GM12874 (cell line): ENCODE measurements around the gene GALNS.

Experiments
- TF ChIP-seq, protein P1 (sequence below): IDR thresholded peaks from 2 replicates; pipeline ENCODE4 v1.5.1; 2011; ENCODE audit warnings: low read depth, mild to moderate bottlenecking, control low read depth, low read length, moderate library complexity; ENCODE audit not compliant: insufficient read depth

The GALNS gene

GRCh38 chr16:88878356-88878755 is 21.6 kb upstream of the GALNS start:
- TF ChIP-seq, protein P1, sequence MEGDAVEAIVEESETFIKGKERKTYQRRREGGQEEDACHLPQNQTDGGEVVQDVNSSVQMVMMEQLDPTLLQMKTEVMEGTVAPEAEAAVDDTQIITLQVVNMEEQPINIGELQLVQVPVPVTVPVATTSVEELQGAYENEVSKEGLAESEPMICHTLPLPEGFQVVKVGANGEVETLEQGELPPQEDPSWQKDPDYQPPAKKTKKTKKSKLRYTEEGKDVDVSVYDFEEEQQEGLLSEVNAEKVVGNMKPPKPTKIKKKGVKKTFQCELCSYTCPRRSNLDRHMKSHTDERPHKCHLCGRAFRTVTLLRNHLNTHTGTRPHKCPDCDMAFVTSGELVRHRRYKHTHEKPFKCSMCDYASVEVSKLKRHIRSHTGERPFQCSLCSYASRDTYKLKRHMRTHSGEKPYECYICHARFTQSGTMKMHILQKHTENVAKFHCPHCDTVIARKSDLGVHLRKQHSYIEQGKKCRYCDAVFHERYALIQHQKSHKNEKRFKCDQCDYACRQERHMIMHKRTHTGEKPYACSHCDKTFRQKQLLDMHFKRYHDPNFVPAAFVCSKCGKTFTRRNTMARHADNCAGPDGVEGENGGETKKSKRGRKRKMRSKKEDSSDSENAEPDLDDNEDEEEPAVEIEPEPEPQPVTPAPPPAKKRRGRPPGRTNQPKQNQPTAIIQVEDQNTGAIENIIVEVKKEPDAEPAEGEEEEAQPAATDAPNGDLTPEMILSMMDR, result no peak

- TF ChIP-seq, protein P1, result no peak
These were observed 21.0 kb upstream of the GALNS start for GRCh38 chr16:88877564-88878289.

GRCh38 chr16:88876942-88877526 is 20.3 kb upstream of the GALNS start:
- TF ChIP-seq, protein P1, result no peak

DNA sequence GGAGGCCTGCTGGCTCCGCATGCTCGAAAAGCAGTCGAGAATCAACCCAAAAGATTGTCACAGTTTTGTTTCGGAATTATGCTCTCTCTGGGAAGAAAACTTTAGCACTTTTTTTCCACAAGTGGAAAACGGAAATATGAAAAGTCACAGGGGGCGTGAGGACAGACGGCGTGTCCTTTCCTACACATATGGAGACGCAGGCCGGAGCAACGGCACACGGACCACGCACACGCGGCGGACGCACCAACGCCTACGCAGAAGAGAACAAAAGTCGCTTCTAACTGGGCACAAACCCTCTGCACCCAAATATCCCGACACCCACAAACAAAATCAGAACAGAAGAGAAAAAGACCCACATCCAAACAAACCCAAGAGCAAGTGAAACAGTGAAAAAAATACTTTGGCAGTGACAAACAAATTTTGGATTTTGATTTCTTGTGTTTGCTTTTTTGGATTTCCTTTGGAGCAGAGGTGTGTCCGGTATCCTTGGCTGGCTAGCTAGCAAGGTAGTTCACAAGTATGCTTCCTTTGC is 19.0 kb upstream of the GALNS start:
- TF ChIP-seq, protein P1, result no peak

DNA sequence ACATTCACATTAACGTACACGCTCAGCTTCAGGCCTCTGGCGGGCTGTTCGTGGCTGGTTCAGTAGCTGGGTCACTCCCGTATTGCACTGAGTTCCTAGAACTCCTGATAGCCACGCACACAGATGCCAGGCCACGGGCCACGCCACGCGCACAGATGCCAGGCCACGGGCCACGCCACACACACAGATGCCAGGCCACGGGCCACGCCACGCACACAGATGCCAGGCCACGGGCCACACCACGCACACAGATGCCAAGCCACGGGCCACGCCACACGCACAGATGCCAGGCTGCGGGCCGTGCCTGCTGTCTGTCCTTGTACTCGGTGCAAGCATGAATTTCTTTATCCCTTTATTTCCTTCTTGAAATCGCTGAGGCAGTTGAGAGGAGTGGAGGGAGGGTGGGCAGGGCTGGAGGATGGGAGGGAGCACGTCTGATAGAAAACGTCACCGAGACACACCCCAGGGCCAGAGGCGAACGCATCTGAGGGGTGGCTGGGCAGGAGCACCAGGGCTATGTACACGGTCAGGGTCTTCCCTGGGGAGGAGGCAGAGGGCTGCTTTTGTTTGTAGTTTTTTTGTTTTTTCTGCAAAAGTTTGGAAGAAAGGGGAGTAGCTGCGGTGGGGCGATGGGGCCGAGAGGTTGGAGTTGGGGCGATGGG is 18.3 kb upstream of the GALNS start:
- TF ChIP-seq, protein P1, result no peak

DNA sequence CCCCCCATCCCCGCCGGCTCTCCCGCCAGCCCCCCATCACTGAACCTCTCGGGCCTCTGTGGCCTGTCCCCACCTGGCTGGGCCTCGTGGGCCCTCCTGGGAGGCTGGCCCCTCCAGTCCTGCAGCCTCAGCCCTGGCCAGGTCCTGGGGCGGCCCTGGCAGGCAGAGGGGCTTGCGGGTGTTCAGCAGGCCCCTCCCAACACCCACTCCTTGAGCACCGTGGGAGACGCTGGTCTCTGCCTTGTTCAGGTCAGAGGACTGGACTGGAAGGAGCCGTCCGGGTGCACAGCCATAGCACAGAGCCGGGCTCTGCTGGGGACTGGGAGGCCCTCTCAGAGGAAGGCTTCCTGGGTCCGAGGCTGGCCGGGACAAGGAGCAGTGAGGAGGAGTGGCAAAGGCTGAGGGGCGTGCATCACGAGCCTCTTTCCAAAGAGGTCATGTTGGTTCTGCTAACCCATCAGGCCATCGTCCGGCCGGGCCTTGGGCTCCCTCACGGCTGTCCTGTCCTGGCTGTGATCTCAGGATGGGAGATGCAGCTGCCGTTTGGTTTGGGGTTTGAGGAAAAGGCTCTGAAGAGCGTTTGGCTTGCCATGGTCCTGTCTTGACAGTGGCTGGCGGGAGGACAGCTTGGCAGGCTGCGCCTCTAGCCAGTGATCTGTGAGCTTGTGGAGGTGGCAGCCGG is 16.0 kb upstream of the GALNS start:
- TF ChIP-seq, protein P1, result no peak
